IPS DF 4.7 (cell line): ENCODE measurements around the gene TRMT2A.

Source experiments
- DNase-seq: peaks from one replicate; pipeline ENCODE4 v3.0.0-alpha.2; 2013; ENCODE audit warnings: low spot score; ENCODE audit errors: extremely low read depth

The TRMT2A gene

GRCh38 chr22:20123366-20124082 lies 6.5 kb upstream of the TRMT2A start:
- no peak for DNase-seq

GRCh38 chr22:20121856-20122415 lies 4.9 kb upstream of the TRMT2A start:
- DNase-seq = no peak

- no peak for DNase-seq
Measured at GRCh38 chr22:20118300-20119020, 1.4 kb upstream of the TRMT2A start.

- DNase-seq = no peak
Measured at GRCh38 chr22:20117633-20118299, 740 bp upstream of the TRMT2A start.

- no peak for DNase-seq
Measured at GRCh38 chr22:20116376-20116950, 563 bp downstream of the TRMT2A start.

- no peak for DNase-seq
Measured at GRCh38 chr22:20115691-20116375, 1.2 kb downstream of the TRMT2A start, which contains the start of gene RANBP1. TSS of gene RANBP1 (plus strand) at chr22:20116104. CDS start at chr22:20116185, 81 bp downstream.

GRCh38 chr22:20114506-20115475 lies 2.2 kb downstream of the TRMT2A start:
- no peak for DNase-seq

- DNase-seq = no peak
Measured at GRCh38 chr22:20113551-20114310, 3.3 kb downstream of the TRMT2A start.

- no peak for DNase-seq
Measured at GRCh38 chr22:20112623-20113511, 4.2 kb downstream of the TRMT2A start.

GRCh38 chr22:20111689-20112622 lies 5.1 kb downstream of the TRMT2A start:
- no peak for DNase-seq

GRCh38 chr22:20111045-20111688 lies 5.9 kb downstream of the TRMT2A start:
- no peak for DNase-seq

GRCh38 chr22:20110359-20110985 lies 6.6 kb downstream of the TRMT2A start:
- no peak for DNase-seq

GRCh38 chr22:20109411-20110358 lies 7.3 kb downstream of the TRMT2A start:
- DNase-seq = no peak

GRCh38 chr22:20108757-20109230 lies 8.2 kb downstream of the TRMT2A start:
- DNase-seq = no peak
